GM12801 (cell line): ENCODE data around the gene SMAP2.

Source experiments
- CTCF ChIP-seq: IDR thresholded peaks from one replicate; pipeline ENCODE4 v1.5.1; 2011; ENCODE audit warnings: control low read depth; ENCODE audit not compliant: insufficient read length; ENCODE audit errors: extremely low read depth

The SMAP2 gene

GRCh38 chr1:40469327-40469726, 95.8 kb downstream of the SMAP2 start:
- no peak for TF ChIP-seq CTCF
